ENCODE results near the gene NAIF1. TPM values are rescaled to one million over a fixed set of nuclear protein-coding genes. Genes with fewer than 3 reads are reported as not detected.
A peak's percentile ranks its signal among the peaks of the same experiment; 100 is the strongest.

The NAIF1 gene
- total RNA-seq, 4 donors from 2014 or later: 6.3 to 8.8 (median 7.8) TPM

- Histone ChIP-seq H3K4me1 (peaks cover 3 to 24% (median 5%) of the 10 kb centered on the region in 3 donors), H3K36me3 (no peaks in the 10 kb centered on the region), H3K27me3 (no peaks in the 10 kb centered on the region), H3K27ac (peak overlapping the region; percentile 5 to 83 (median 68)), H3K9me3 (no peaks in the 10 kb centered on the region), H3K4me3 (no peak overlapping the region)
- intact Hi-C loops (cut with DNase I): loop anchor here (2.0 to 10.0 kb wide), 2 partner anchors 80 to 92 kb away; no protein-coding TSS in a partner anchor
- TF ChIP-seq POLR2A (IDR thresholded peaks at IDR 0.05): no peak
- peak; percentile 78 to 98 (median 96) for TF ChIP-seq CTCF (IDR thresholded peaks at IDR 0.05)
- 8 to 18% methylated on average over 3 to 6 of the region's 8 CpGs for WGBS, 2 donors
- no peak for DNase-seq
Observed at GRCh38 chr9:128034821-128035652, 32.1 kb downstream of the NAIF1 start.

- TF ChIP-seq CTCF (IDR thresholded peaks at IDR 0.05) (no peak), POLR2A (IDR thresholded peaks at IDR 0.05) (no peak)
- intact Hi-C loops (cut with DNase I): loop anchor here (2.0 to 10.0 kb wide), 2 partner anchors 81 to 91 kb away; no protein-coding TSS in a partner anchor
- Histone ChIP-seq H3K4me1 (peaks cover 3 to 24% (median 5%) of the 10 kb centered on the region in 3 donors), H3K36me3 (no peaks in the 10 kb centered on the region), H3K4me3 (no peak overlapping the region), H3K9me3 (no peaks in the 10 kb centered on the region), H3K27ac (peak overlapping the region in 3 of 4 donors; percentile 33 to 78 (median 65)), H3K27me3 (no peaks in the 10 kb centered on the region)
- 75 to 86% methylated on average over 2 to 3 of the region's 4 CpGs for WGBS, 2 donors
- no peak for DNase-seq
Observed at GRCh38 chr9:128033609-128034008, 33.5 kb downstream of the NAIF1 start.

- no peak for DNase-seq
- Histone ChIP-seq H3K27ac (peak overlapping the region in 2 of 4 donors; percentile 65 to 81), H3K4me3 (no peak overlapping the region), H3K27me3 (no peaks in the 10 kb centered on the region), H3K4me1 (peaks cover 0 to 29% (median 2%) of the 10 kb centered on the region in 3 donors), H3K36me3 (no peaks in the 10 kb centered on the region), H3K9me3 (no peaks in the 10 kb centered on the region)
- WGBS, 2 donors: 81 to 100% methylated on average over 2 to 4 of the region's 4 CpGs
- intact Hi-C loops (cut with DNase I): no loop called here
- no peak for TF ChIP-seq POLR2A (IDR thresholded peaks at IDR 0.05)
- TF ChIP-seq CTCF (IDR thresholded peaks at IDR 0.05): no peak
Observed at GRCh38 chr9:128027705-128028104, 39.4 kb downstream of the NAIF1 start.

GRCh38 chr9:128026773-128027541, 40.2 kb downstream of the NAIF1 start:
- DNase-seq: no peak
- Histone ChIP-seq H3K27me3 (no peaks in the 10 kb centered on the region), H3K9me3 (no peaks in the 10 kb centered on the region), H3K27ac (peak overlapping the region; percentile 64 to 81 (median 72)), H3K36me3 (no peaks in the 10 kb centered on the region), H3K4me1 (peaks cover 0 to 30% (median 2%) of the 10 kb centered on the region in 3 donors), H3K4me3 (no peak overlapping the region)
- TF ChIP-seq CTCF (IDR thresholded peaks at IDR 0.05) (no peak), POLR2A (IDR thresholded peaks at IDR 0.05) (no peak)
- WGBS, 2 donors: 53 to 66% methylated on average over 4 to 11 of the region's 11 CpGs
- intact Hi-C loops (cut with DNase I): no loop called here
